Activated naive CD8-positive, alpha-beta T cell treated with anti-CD3 and anti-CD28 coated beads for 36 hours (primary cell): Measurements from ENCODE around the gene IFRD2. TPM values are rescaled to one million over a fixed set of nuclear protein-coding genes. Genes with fewer than 3 reads are reported as not detected.
"Not testable (repeated sequence)": the region's sequence is repeated elsewhere in the genome, so short reads cannot be mapped to it uniquely, and the experiment has no call there.

ENCODE experiments used
- DNase-seq: peaks from one replicate; pipeline ENCODE4 v3.0.0; 2021
- H3K27ac Mint-ChIP-seq: one replicate; pipeline ENCODE4 v1.8.0; 2022; ENCODE audit warnings: mild to moderate bottlenecking, moderate library complexity, mixed read lengths
- H3K27me3 Mint-ChIP-seq: one replicate; pipeline ENCODE4 v1.8.0; 2022; ENCODE audit warnings: mild to moderate bottlenecking, mixed read lengths
- H3K36me3 Mint-ChIP-seq: one replicate; pipeline ENCODE4 v1.8.0; 2021; ENCODE audit warnings: mild to moderate bottlenecking, mixed read lengths
- H3K4me1 Mint-ChIP-seq: one replicate; pipeline ENCODE4 v1.8.0; 2021; ENCODE audit warnings: mixed read lengths
- H3K4me3 Mint-ChIP-seq: one replicate; pipeline ENCODE4 v1.8.0; 2022; ENCODE audit warnings: mild to moderate bottlenecking, moderate library complexity, mixed read lengths
- H3K9me3 Mint-ChIP-seq: one replicate; pipeline ENCODE4 v1.8.0; 2022; ENCODE audit warnings: mixed read lengths
- total RNA-seq, 2 experiments: library from RNA; stranded (reverse); gene quantifications; one replicate each; pipeline ENCODE4 v1.2.3, GENCODE V29; 2021

Gene IFRD2
- total RNA-seq, 2 experiments from 2014 or later, result 177 to 182 TPM

DNA sequence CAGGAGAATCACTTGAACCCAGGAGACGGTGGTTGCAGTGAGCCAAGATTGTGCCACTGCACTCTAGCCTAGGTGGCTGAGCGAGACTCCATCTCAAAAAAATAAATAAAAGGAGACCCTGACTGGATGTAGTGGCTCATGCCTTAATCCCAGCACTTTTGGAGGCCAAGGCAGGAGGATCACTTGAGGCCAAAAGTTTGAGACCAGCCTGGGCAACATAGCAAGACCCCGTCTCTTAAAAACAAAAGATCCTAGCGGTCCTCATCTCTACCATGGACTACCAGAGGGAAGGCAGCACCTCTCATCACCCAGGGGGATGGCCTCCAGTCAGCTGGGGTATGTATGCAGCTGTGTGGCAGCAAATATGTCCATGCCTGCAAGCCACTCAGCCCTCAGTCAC, 30.0 kb downstream of the IFRD2 start:
- H3K27me3 Mint-ChIP-seq, result peaks cover 11% of the 10 kb centered on the region
- not testable (repeated sequence) for H3K27ac Mint-ChIP-seq, H3K9me3 Mint-ChIP-seq, H3K36me3 Mint-ChIP-seq, H3K4me3 Mint-ChIP-seq, DNase-seq, H3K4me1 Mint-ChIP-seq

DNA sequence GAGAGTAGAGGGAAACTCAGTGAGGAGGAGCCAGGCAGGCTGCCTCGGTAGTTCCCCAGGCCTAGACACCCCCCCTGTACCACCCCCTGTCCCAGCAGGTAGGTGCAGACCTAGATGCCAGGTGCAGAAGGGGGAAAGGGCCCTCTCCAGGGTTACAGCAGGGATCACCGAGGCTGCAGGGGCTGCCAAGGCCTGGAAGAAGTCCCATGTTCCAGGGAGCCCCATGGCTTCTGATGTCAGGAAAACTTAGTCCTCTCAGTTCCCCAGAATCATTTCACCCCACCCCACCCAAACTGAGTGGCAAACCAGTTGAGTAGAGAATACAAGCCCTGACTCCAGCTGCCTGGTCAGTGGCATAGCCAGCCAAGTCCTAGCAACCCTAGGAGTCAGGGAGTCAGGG, 30.7 kb downstream of the IFRD2 start:
- Mint-ChIP-seq H3K36me3 (peaks cover 15% of the 10 kb centered on the region), H3K4me3 (no peak overlapping the region), H3K9me3 (no peaks in the 10 kb centered on the region), H3K27me3 (peaks cover 5% of the 10 kb centered on the region), H3K4me1 (peaks cover 3% of the 10 kb centered on the region), H3K27ac (no peak overlapping the region)
- DNase-seq, result no peak

DNA sequence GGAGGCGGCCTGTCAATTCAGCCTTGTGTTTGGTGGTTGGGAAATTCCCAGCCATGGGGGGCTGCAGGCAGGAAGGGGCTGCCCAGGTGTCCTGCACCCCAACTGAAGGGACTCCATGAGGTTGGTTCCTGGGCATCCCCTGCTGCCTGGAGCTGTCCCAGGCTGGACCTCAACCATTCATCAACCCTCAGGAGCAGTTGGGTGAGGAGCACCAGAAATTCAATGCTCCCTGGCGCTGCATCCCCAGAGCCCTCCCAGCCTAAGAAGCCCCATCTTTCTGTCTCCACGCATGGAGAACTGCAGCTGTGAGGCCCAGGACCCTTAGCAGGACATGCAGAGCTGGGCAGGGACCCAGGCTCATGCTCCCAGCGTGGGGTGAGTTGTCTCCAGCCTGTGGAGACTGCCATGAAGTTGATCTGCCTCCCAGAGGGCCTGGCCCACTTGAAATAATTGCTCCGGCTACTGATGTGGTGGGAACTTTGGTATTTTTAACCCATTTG, 31.2 kb downstream of the IFRD2 start:
- H3K36me3 Mint-ChIP-seq, result peaks cover 16% of the 10 kb centered on the region
- no peak for DNase-seq
- H3K27me3 Mint-ChIP-seq, result peaks cover 4% of the 10 kb centered on the region
- peak overlapping the region; percentile 66 for H3K4me3 Mint-ChIP-seq
- peaks cover 3% of the 10 kb centered on the region for H3K4me1 Mint-ChIP-seq
- H3K9me3 Mint-ChIP-seq, result no peaks in the 10 kb centered on the region
- H3K27ac Mint-ChIP-seq, result no peak overlapping the region

DNA sequence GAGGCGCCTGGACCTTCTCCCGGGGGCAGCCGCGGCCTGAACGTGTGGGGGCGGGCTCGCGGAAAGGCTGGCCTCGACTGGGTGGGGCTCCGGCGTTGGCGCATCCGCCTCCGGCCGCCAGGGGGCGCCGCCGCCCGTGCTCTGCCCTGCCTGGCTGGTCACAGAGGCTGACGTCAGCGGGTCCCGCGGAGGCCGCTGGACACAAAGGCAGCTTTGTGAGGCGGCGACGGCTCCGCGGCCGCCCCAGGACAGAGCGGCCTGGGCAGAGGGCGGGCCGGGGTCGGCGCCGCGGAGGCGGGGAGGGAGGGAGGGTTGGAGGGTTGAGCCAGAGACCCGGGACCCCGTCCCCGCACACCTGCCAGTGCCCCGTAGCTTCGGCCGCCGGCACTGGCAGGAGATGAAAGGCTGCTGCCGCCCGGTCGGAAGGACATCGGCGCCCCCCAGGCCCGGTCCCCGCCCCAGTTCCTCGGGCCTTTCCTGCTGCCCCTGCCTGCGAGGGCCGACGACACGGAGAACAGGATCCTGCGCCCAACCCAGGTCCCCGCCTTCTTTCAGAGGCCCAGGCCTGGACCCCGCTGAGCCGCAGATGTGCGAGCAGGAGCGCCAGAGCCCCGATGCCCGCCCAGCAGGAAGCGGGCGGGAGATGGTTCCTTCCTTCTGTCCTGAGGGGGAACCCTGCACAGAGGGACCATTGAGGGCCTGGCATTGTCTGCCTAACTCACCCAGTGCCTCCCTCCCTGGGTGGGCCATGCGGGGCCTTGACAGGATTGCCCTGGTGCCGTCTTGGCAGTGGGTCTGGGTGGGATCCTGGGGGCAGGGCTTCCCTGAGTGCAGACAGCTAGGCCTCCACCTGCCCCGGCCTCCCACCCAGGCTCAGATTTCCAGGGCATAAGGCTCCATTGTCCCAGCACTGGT, 31.9 kb downstream of the IFRD2 start:
- Mint-ChIP-seq H3K9me3 (no peaks in the 10 kb centered on the region), H3K4me3 (peak overlapping the region; percentile 76), H3K4me1 (peaks cover 3% of the 10 kb centered on the region), H3K27ac (peak overlapping the region; percentile 81), H3K36me3 (peaks cover 16% of the 10 kb centered on the region), H3K27me3 (no peaks in the 10 kb centered on the region)
- peak; percentile 92 for DNase-seq

DNA sequence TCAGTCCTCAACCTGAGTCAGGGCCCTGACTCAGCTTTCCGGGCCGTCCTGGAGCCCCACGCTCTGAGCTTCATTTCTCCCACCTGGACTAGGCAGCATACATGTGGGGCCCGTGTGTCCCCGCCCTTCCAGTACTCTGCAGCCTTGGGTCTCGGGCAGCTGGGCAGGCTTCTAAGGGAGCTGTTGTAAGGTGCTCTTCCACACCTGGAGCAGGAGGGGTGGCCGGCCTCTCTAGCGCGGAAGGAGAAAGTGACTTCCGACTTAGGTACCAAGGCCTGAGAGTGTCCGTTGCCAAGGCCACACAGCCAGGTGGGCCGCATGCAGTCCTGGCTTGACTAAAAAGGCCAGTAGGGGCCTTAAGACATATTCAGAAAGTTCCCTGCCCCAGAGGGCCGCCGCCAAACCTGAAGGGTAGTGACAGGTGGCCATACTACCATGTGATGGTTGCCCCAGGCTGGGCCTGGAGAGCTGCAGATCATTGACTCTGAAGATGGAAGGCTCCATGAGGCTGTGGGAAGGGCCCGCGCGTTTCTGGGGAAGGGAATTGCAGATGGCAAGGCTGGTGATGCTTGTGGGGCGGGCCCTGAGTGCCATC, 32.7 kb downstream of the IFRD2 start:
- H3K36me3 Mint-ChIP-seq, result peaks cover 16% of the 10 kb centered on the region
- peaks cover 3% of the 10 kb centered on the region for H3K4me1 Mint-ChIP-seq
- no peaks in the 10 kb centered on the region for H3K9me3 Mint-ChIP-seq
- no peaks in the 10 kb centered on the region for H3K27me3 Mint-ChIP-seq
- peak overlapping the region; percentile 81 for H3K27ac Mint-ChIP-seq
- H3K4me3 Mint-ChIP-seq, result peak overlapping the region; percentile 76
- no peak for DNase-seq

DNA sequence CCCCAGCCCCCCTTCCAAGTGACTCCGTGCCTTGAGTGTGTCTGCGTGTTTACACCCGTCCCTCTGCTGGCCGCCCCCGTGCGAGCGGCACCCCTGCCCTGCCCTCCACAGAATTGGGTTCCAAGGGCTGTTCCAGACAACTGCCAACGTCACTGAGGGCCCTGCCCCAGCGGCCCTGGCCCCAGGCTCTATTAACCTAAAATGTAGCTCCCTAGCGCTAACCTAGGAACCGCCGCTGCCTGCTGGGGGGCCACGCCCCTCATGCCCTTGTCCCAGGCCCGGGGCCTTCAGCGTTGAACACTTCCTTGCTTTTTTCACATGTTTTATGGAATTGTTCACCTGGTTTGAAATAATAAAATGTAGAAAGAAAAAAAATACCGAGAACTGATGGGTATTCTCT, 33.2 kb downstream of the IFRD2 start:
- no peak overlapping the region for H3K27ac Mint-ChIP-seq

DNA sequence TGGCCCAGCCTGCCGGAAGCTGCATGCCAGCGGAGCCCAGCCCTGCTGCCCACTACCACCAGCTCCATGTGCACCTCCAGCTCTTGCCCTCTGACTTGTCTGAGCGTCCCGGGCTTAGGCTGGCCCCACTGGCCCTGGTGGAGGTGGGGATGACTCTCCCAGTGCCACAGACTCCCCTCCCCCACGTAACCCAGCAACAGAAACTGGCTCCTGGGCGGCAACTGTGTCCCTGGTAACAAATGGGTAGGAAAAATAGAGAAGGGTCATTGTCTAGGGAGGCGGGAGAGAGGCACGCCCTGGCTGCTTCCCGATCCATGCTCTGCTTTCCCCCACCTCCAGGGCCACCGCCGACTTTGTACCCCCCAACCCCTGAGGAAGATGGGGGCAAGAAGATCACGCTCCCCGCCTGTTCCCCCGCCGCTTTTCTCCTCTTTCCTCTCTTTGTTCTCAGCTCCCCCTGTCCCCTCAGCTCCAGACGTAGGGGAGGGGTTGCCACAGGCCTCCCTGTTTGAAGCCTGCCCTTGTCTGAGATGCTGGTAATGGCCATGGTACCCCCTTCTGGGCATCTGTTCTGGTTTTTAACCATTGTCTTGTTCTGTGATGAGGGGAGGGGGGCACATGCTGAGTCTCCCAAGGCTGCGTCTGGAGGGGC, 34.1 kb downstream of the IFRD2 start:
- Mint-ChIP-seq H3K4me3 (no peak overlapping the region), H3K4me1 (peaks cover 7% of the 10 kb centered on the region), H3K27me3 (no peaks in the 10 kb centered on the region), H3K27ac (peak overlapping the region; percentile 42), H3K36me3 (peaks cover 18% of the 10 kb centered on the region), H3K9me3 (no peaks in the 10 kb centered on the region)
- DNase-seq, result no peak

More for the DNA sequence above, 33.2 kb downstream of the IFRD2 start:
- no peak for DNase-seq
- Mint-ChIP-seq H3K36me3 (peaks cover 16% of the 10 kb centered on the region), H3K9me3 (no peaks in the 10 kb centered on the region), H3K4me1 (peaks cover 3% of the 10 kb centered on the region), H3K4me3 (no peak overlapping the region), H3K27me3 (no peaks in the 10 kb centered on the region)

DNA sequence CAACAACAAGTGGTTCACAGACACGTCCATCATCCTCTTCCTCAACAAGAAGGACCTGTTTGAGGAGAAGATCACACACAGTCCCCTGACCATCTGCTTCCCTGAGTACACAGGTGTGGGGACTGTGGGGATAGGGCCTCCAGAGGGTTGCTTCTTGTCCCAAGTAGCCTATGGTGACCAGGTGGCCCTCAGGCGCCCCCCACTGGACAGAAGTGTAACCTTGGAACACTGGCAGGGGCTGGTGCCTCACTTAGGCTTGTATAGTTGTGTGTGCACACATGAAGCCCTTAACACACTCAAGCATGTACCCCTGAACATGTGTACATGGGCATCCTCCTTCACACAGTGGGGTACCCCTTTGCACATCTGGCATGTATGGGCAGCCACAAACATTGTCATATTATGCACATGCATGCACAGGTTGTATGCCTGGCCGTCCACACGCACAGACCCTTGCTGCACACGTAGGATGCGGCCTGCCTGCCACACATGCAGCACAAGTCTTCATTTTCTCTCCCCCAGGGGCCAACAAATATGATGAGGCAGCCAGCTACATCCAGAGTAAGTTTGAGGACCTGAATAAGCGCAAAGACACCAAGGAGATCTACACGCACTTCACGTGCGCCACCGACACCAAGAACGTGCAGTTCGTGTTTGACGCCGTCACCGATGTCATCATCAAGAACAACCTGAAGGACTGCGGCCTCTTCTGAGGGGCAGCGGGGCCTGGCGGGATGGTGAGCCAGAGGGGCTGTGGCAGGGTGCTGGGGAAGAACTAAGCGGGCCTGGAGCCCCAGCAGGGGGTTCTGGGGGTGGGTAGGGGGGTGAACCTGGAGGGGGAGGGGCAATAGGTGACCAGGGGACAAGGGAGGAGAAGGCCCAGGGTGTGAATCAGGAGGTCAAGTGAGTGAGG, 35.0 kb downstream of the IFRD2 start:
- Mint-ChIP-seq H3K27me3 (no peaks in the 10 kb centered on the region), H3K27ac (no peak overlapping the region), H3K36me3 (peaks cover 18% of the 10 kb centered on the region), H3K4me3 (no peak overlapping the region), H3K4me1 (peaks cover 7% of the 10 kb centered on the region), H3K9me3 (no peaks in the 10 kb centered on the region)
- DNase-seq, result peak; percentile 37

DNA sequence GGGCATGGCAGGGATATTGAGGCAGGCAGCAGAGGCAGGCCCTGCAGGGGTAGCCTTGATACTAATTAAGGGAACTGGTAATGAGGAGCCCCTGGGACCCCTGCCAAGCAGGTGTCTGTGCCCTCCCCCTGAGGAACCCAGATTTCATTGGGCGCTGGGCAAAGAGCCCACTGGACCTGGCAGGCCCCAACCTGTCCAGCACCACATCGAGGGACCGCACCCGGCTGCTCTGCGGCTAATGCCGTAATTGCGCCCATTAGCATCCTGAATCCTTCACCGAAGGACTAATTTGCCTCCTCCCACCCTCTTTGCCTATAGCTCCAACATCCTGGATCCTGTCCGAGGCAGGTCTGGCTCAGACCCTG, 37.0 kb downstream of the IFRD2 start:
- H3K36me3 Mint-ChIP-seq, result peaks cover 20% of the 10 kb centered on the region
- H3K9me3 Mint-ChIP-seq, result no peaks in the 10 kb centered on the region
- H3K4me1 Mint-ChIP-seq, result peaks cover 18% of the 10 kb centered on the region
- DNase-seq, result no peak
- H3K27me3 Mint-ChIP-seq, result no peaks in the 10 kb centered on the region
- H3K4me3 Mint-ChIP-seq, result no peak overlapping the region
- no peak overlapping the region for H3K27ac Mint-ChIP-seq

DNA sequence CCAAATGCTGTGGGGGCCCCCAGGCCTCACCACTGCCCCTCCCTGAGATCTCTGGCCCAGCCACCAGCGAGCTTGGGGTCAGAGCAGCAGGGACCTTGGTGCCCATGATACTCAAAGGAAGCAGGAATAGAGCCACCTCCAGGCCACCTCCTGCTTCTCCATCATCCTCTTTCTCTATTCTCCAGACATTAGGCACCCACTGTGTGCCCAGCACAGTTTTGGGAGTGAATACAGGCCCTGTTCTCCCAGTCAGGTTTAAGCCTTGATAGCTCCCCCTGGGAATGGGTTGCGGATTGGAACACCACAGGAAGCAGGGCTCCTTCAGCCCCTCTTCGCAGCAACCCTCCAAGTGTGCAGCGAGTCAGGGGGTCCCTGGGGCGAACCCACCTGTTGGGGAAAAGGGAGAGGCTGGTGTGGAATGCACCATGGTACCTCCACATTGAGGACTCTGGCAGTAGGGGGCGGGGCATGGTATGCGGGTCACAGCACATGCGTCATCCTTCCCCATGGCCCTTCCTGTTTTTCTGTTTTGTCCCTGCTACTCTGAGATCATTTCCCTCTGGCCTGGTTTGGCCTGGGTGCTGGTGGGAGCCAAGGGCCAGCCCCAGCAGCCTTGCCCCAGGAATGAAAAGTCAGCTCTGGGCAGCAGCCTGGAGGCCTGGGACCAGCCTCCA, 37.5 kb downstream of the IFRD2 start:
- Mint-ChIP-seq H3K4me3 (no peak overlapping the region), H3K27me3 (no peaks in the 10 kb centered on the region), H3K4me1 (peaks cover 20% of the 10 kb centered on the region), H3K9me3 (no peaks in the 10 kb centered on the region), H3K27ac (no peak overlapping the region), H3K36me3 (peaks cover 20% of the 10 kb centered on the region)
- DNase-seq, result no peak

DNA sequence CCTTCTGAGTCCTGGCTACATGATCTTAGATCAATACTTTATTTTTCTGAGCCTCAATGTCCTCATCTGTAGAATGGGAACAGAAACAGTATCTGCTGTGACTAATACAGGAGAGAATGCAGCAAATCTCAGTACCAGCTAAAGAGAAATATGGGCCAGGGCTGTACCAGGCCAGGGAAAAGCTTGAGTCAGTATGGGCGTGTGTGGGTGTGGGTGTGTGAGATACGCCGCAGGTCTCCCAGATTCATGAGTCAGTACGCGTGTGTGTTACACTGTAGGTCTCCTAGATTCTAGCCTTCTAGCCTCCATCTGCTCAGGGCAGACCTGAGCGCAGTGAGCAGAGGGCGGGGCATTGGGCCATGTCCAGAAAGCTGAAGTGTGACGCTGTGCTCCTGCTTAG, 41.0 kb downstream of the IFRD2 start:
- Mint-ChIP-seq H3K27ac (peak overlapping the region; percentile 77), H3K9me3 (no peaks in the 10 kb centered on the region), H3K4me1 (peaks cover 34% of the 10 kb centered on the region), H3K36me3 (peaks cover 4% of the 10 kb centered on the region), H3K27me3 (no peaks in the 10 kb centered on the region), H3K4me3 (no peak overlapping the region)
- DNase-seq, result peak; percentile 23

DNA sequence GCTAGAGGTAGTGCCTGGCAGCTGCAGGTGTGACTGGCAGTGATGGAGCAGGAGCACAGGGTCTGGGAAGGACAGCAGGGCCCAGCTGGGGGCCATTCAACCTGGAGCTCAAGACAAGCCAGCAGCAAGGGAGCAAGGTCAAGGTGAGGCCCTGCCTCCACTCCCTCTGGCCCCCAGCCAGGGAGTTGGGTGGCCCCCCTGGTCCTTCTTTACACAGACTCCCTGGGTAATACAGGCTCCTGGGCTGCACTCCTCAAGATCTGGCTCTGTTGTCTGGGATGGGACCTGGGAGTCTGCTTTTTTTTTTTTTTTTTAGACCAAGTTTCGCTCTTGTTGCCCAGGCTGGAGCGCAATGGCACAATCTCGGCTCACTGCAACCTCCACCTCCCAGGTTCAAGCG, 41.7 kb downstream of the IFRD2 start:
- DNase-seq, result no peak
- Mint-ChIP-seq H3K27ac (peak overlapping the region; percentile 46), H3K27me3 (no peaks in the 10 kb centered on the region), H3K4me3 (no peak overlapping the region), H3K9me3 (no peaks in the 10 kb centered on the region), H3K36me3 (peaks cover 4% of the 10 kb centered on the region), H3K4me1 (peaks cover 38% of the 10 kb centered on the region)

DNA sequence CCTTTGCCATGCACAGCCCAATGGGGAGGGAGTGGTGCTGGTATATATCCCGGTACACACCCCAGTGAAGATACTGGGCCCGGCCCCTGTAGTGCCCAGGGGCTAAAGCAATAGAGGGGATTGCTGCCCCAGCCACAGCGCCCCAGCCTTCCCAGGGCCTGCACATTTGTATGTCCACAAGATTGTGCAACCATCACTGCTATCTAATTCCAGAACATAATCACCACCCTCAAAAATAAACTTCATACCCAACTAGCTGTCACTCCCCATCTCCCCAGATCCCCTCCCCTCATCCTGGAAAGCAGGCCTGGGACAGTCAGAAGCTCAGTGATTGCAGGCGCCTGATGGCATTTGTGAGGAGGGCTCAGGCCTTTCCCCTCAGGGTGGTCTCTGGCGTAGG, 42.8 kb downstream of the IFRD2 start:
- H3K36me3 Mint-ChIP-seq, result peaks cover 4% of the 10 kb centered on the region
- H3K9me3 Mint-ChIP-seq, result no peaks in the 10 kb centered on the region
- H3K27me3 Mint-ChIP-seq, result no peaks in the 10 kb centered on the region
- H3K4me3 Mint-ChIP-seq, result no peak overlapping the region
- H3K4me1 Mint-ChIP-seq, result peaks cover 47% of the 10 kb centered on the region
- H3K27ac Mint-ChIP-seq, result no peak overlapping the region
- no peak for DNase-seq

DNA sequence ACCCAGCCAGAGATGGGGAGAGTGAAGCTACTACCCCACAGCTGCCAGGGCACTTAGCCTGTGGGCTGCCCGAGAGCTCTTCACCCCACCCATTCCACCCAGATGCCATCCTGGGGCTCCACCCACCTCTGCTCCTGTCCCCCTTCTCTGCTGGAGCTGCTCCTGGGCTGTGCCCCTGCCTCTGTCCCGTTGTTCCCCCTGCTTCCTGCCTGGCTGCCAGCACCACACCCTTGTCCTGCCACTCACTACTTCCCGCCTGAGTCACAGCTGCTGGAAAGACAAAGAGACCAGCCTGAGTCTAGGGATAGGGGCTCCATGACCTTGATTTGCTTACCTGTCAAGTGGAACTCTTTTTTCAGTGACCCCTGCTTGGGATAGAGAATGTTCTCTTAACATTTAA, 43.8 kb downstream of the IFRD2 start:
- Mint-ChIP-seq H3K9me3 (no peaks in the 10 kb centered on the region), H3K4me3 (no peak overlapping the region), H3K27me3 (no peaks in the 10 kb centered on the region), H3K36me3 (peaks cover 2% of the 10 kb centered on the region), H3K4me1 (peaks cover 50% of the 10 kb centered on the region), H3K27ac (peak overlapping the region; percentile 78)
- DNase-seq, result no peak
